ENCODE data around the gene CUL7. TPM values are rescaled to one million over a fixed set of nuclear protein-coding genes. Genes with fewer than 3 reads are reported as not detected.

Gene CUL7
- total RNA-seq (ENCODE audit: low replicate concordance), result 53.7 and 65.0 TPM in 2 replicates
- long read RNA-seq, partial matches to known transcripts, result 19 of 23 reads
- long read RNA-seq, other reads (novel, unspliced or antisense), result 4 of 23 reads

DNA sequence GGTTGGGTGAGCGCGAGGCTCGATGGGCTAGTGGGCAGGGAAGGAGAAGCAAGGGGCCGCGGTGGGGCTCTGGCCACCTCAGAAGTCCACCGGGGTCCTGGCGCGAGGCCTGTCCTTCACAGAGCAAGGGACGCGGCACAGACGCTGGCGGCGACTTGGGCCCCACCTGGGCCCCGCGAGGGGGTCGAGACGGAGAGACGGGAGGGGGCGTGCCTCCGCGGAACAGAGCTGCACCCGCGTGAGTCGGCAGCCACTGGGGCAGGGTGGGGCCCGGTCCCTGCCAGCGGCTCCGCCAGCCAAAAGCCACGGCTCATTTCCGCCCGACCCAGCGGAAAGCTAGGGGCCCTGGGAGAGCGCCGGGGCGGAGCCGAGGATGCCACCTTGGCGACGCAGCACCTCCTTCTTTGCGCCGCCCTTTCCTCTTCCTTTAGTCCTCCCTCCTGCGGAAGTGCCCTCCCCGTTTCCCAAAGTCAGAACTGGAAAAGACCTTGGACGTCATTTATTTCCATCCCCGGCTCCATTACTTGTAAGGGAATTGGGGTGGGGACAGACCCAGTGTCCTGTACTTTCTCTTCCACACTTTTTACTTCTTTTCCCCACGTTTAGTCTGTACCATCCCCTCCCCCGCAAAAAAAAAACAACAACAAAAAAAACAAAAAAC is at the start of gene CUL7:
TSS of gene CUL7 (minus strand) at position 307 of the 661 bp plus-strand sequence. CDS start 1,063 bp downstream, outside the sequence.
- TF ChIP-seq CTCF (conservative IDR thresholded peaks at IDR 0.05), result peak; percentile 12
- H3K27me3 Mint-ChIP-seq, result no peaks in the 10 kb centered on the region
- DNase-seq (ENCODE audit: extremely low spot score, unreplicated experiment), result peak; percentile 90
- H3K9me3 Mint-ChIP-seq, result no peaks in the 10 kb centered on the region
- peaks cover 42% of the 10 kb centered on the region for H3K4me1 Mint-ChIP-seq (ENCODE audit: unreplicated experiment)
- H3K36me3 Mint-ChIP-seq, result peaks cover 15% of the 10 kb centered on the region
- peak within 1 kb of the TSS; percentile 95 for H3K4me3 Mint-ChIP-seq
- H3K27ac Mint-ChIP-seq, result peak within 1 kb of the TSS; percentile 93

DNA sequence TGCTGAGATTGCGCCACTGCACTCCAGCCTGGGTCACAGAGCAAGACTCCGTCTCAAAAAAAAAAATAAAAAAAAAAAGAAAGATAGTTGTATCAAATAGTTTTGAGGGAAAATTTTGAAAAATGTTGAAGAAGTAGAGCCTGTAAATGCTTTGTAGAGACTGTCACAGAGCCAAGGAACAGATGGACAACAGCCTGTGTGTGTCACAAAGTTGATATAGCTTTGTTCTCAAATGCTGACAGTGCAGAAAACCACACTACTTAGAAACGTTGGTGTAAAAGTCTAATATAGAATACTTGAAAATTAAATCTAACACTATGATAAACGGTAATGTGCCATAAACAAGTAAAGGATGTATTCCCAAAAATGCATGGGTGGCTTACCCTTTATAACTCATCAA is 47.8 kb upstream of the CUL7 start:
- H3K4me3 Mint-ChIP-seq, result no peak overlapping the region
- peaks cover 6% of the 10 kb centered on the region for H3K36me3 Mint-ChIP-seq
- H3K4me1 Mint-ChIP-seq (ENCODE audit: unreplicated experiment), result peaks cover 38% of the 10 kb centered on the region

GRCh38 chr6:43097502-43097901 is 43.9 kb upstream of the CUL7 start:
- peaks cover 50% of the 10 kb centered on the region for H3K4me1 Mint-ChIP-seq (ENCODE audit: unreplicated experiment)
- H3K27ac Mint-ChIP-seq, result peak overlapping the region; percentile 94
- DNase-seq (ENCODE audit: extremely low spot score, unreplicated experiment), result no peak

More for the DNA sequence above, 47.8 kb upstream of the CUL7 start:
- no peaks in the 10 kb centered on the region for H3K27me3 Mint-ChIP-seq
- H3K9me3 Mint-ChIP-seq, result no peaks in the 10 kb centered on the region
- no peak for TF ChIP-seq CTCF (conservative IDR thresholded peaks at IDR 0.05)
- H3K27ac Mint-ChIP-seq, result no peak overlapping the region
- DNase-seq (ENCODE audit: extremely low spot score, unreplicated experiment), result no peak

DNA sequence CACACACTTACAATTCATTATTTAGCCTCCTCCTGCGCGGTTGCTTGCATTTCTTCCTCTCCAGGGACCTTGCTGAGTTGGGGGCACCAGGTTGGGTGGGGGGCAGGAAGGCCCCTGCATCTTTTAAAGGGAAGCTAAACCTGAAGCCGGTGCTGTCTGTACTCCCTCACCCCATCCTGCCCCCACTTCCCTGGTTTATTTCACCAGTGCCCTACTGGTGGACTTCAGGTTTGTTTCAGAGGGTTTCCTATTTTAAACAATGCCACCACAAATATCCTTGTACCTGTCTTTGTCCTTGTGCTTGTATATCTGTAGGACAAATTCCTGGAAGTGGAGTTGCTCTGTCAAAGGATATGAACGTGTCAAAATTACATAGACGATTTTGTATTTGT is 43.4 kb upstream of the CUL7 start:
- Mint-ChIP-seq H3K4me1 (ENCODE audit: unreplicated experiment) (peaks cover 54% of the 10 kb centered on the region), H3K27ac (peak overlapping the region; percentile 94)

More at GRCh38 chr6:43097502-43097901, 43.9 kb upstream of the CUL7 start:
- H3K9me3 Mint-ChIP-seq, result no peaks in the 10 kb centered on the region
- no peaks in the 10 kb centered on the region for H3K27me3 Mint-ChIP-seq
- TF ChIP-seq CTCF (conservative IDR thresholded peaks at IDR 0.05), result no peak
- peak overlapping the region; percentile 78 for H3K4me3 Mint-ChIP-seq
- H3K36me3 Mint-ChIP-seq, result peaks cover 3% of the 10 kb centered on the region

DNA sequence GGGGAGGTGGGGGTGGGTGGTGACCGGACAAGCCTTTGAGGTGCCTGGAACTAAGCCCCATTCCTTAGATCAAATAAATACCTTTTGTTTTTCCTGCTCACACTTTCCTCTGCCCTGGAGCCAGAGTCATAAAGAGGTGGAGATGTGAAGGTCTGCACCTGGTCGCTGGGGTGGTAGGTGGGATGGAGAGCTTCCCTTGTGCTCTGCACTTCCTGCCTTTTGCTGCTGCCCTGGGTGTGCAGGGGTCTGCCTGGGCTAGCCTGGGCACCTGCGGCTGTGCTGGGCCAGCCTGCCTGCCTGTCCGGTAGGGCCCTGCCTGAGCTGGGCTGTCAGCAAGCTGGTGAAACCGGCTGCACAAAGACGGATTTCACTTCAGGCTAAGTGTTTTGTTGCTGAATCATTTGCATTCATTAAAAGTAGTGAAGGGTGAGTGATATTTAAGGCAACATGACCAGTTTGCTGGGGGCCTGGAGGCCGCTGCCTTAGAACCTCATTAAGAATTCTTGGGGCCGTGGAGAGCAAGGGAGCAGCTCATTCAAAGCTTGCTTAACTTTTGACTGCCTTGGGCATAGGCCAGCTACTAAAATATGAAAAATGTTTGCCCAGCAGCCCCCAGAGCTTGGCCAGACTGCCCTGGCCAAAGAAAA is 42.9 kb upstream of the CUL7 start:
- Mint-ChIP-seq H3K27me3 (no peaks in the 10 kb centered on the region), H3K4me3 (peak overlapping the region; percentile 78), H3K9me3 (no peaks in the 10 kb centered on the region), H3K27ac (peak overlapping the region; percentile 94), H3K36me3 (peaks cover 3% of the 10 kb centered on the region), H3K4me1 (ENCODE audit: unreplicated experiment) (peaks cover 54% of the 10 kb centered on the region)
- no peak for DNase-seq (ENCODE audit: extremely low spot score, unreplicated experiment)
- no peak for TF ChIP-seq CTCF (conservative IDR thresholded peaks at IDR 0.05)

More for the DNA sequence above, 43.4 kb upstream of the CUL7 start:
- peak; percentile 47 for TF ChIP-seq CTCF (conservative IDR thresholded peaks at IDR 0.05)
- no peaks in the 10 kb centered on the region for H3K9me3 Mint-ChIP-seq
- H3K27me3 Mint-ChIP-seq, result no peaks in the 10 kb centered on the region
- H3K36me3 Mint-ChIP-seq, result peaks cover 3% of the 10 kb centered on the region
- no peak for DNase-seq (ENCODE audit: extremely low spot score, unreplicated experiment)
- H3K4me3 Mint-ChIP-seq, result peak overlapping the region; percentile 78
